CD4-positive, alpha-beta memory T cell (primary cell): ENCODE results near the gene PNN. TPM values are rescaled to one million over a fixed set of nuclear protein-coding genes. Genes with fewer than 3 reads are reported as not detected.
A peak's percentile ranks its signal among the peaks of the same experiment; 100 is the strongest.
"Not testable (repeated sequence)": the region's sequence is repeated elsewhere in the genome, so short reads cannot be mapped to it uniquely, and the experiment has no call there.

Experiments used
- CTCF ChIA-PET: fragments of 350-600 bp; sonication (Branson Sonifier 250); formaldehyde crosslinking; loops from one replicate; lab custom pipeline; 2021; ENCODE audit warnings: inconsistent platforms; ENCODE audit not compliant: partially characterized antibody; lab: Charles Lee
- POLR2A ChIA-PET: fragments of 350-600 bp; sonication (Branson Sonifier 250); formaldehyde crosslinking; loops from one replicate; lab custom pipeline; 2021; ENCODE audit not compliant: partially characterized antibody; lab: Charles Lee
- DNase-seq, 5 donors: peaks; one replicate each; pipeline versions ENCODE4 v3.0.0 to v3.0.0-alpha.2; 2020 to 2022; ENCODE audit warnings: mixed read lengths in 1 of 5
- H3K27ac ChIP-seq: one replicate; pipeline ENCODE4 v1.7.0; 2013; ENCODE audit warnings: low read depth, low read length
- H3K27me3 ChIP-seq: 2 replicates; pipeline ENCODE4 v1.7.0; 2013; ENCODE audit warnings: mild to moderate bottlenecking, low read length, moderate library complexity; ENCODE audit not compliant: insufficient read depth
- H3K36me3 ChIP-seq: 2 replicates; pipeline ENCODE4 v1.7.0; 2013; ENCODE audit warnings: mild to moderate bottlenecking, low read length, moderate library complexity; ENCODE audit not compliant: insufficient read depth
- H3K4me1 ChIP-seq: 2 replicates; pipeline ENCODE4 v1.7.0; 2013; ENCODE audit warnings: mild to moderate bottlenecking, low read length, moderate library complexity; ENCODE audit not compliant: insufficient read depth
- H3K4me3 ChIP-seq, 2 donors: one replicate each; pipeline ENCODE4 v1.7.0; 2013; ENCODE audit warnings: low read length in 2 of 2, mild to moderate bottlenecking in 1 of 2
- H3K9me3 ChIP-seq, 2 donors: one replicate each; pipeline ENCODE4 v1.7.0; 2013; ENCODE audit warnings: low read length in 2 of 2, control low read depth in 1 of 2; ENCODE audit not compliant: control insufficient read depth in 1 of 2
- H3K27ac Mint-ChIP-seq, 7 donors: one replicate each; pipeline ENCODE4 v1.8.0; 2020 to 2021; ENCODE audit warnings: mixed read lengths in 7 of 7, mild to moderate bottlenecking in 6 of 7, inconsistent platforms in 3 of 7, moderate library complexity in 3 of 7
- H3K27me3 Mint-ChIP-seq, 2 donors: one replicate each; pipeline ENCODE4 v1.8.0; 2020 to 2021; ENCODE audit warnings: mixed read lengths in 2 of 2
- H3K36me3 Mint-ChIP-seq, 2 donors: one replicate each; pipeline ENCODE4 v1.8.0; 2020 to 2021; ENCODE audit warnings: mixed read lengths in 2 of 2, inconsistent platforms in 1 of 2, mild to moderate bottlenecking in 1 of 2
- H3K4me1 Mint-ChIP-seq, 4 donors: one replicate each; pipeline ENCODE4 v1.8.0; 2020 to 2021; ENCODE audit warnings: mixed read lengths in 4 of 4, mild to moderate bottlenecking in 1 of 4
- H3K4me3 Mint-ChIP-seq, 8 donors: one replicate each; pipeline ENCODE4 v1.8.0; 2020 to 2021; ENCODE audit warnings: mixed read lengths in 8 of 8, mild to moderate bottlenecking in 7 of 8, moderate library complexity in 6 of 8, inconsistent platforms in 3 of 8
- H3K9me3 Mint-ChIP-seq, 8 donors: one replicate each; pipeline ENCODE4 v1.8.0; 2020 to 2021; ENCODE audit warnings: mixed read lengths in 8 of 8, mild to moderate bottlenecking in 5 of 8, inconsistent platforms in 3 of 8, moderate library complexity in 1 of 8
- intact Hi-C: fragments of 100-400 bp; cut with micrococcal nuclease; formaldehyde crosslinking; loops from one replicate; pipeline ENCODE4 v1.15.1; 2023
- polyA plus RNA-seq, 2 donors: library from polyadenylated mRNA; unstranded; fragments of 300-500 nt; fragmentation: Illumina TruSeq; gene quantifications; one replicate each; pipeline ENCODE4 v1.2.3, GENCODE V29; 2021
- total RNA-seq, 2 experiments: library from RNA; stranded (reverse); gene quantifications; one replicate each; pipeline ENCODE4 v1.2.3, GENCODE V29; 2021

The PNN gene
- total and polyA plus RNA-seq, 4 experiments from 2014 or later: 10.3 to 93.8 (median 60.9) TPM

- CTCF ChIA-PET: interaction anchor here (1.1 kb wide), 1 partner anchor 15 kb away, joined by 4 read pairs; the partner anchor contains the start of gene TRAPPC6B
- H3K27me3 Mint-ChIP-seq: no peaks in the 10 kb centered on the region
- Histone ChIP-seq H3K36me3 (peaks cover 14% of the 10 kb centered on the region), H3K4me3 (no peak overlapping the region), H3K9me3 (no peaks in the 10 kb centered on the region), H3K27me3 (no peaks in the 10 kb centered on the region), H3K4me1 (peaks cover 8% of the 10 kb centered on the region), H3K27ac (no peak overlapping the region)
- peak overlapping the region in 2 of 7 donors; percentile 36 to 44 for H3K27ac Mint-ChIP-seq
- DNase-seq: no peak
- H3K9me3 Mint-ChIP-seq: no peaks in the 10 kb centered on the region
- POLR2A ChIA-PET: interaction anchor here (0.9 to 2.2 kb wide), 5 partner anchors 10 to 82 kb away, joined by 3 to 12 read pairs (median 4); partner anchors contain the start of genes PNN and TRAPPC6B
- intact Hi-C loops: no loop called here
- no peak overlapping the region for H3K4me3 Mint-ChIP-seq
- H3K36me3 Mint-ChIP-seq: peaks cover 11% of the 10 kb centered on the region in 2 donors
- peaks cover 0 to 7% (median 4%) of the 10 kb centered on the region in 4 donors for H3K4me1 Mint-ChIP-seq
These were observed 10.4 kb downstream of the PNN start for GRCh38 chr14:39185256-39186049.

- Mint-ChIP-seq H3K36me3 (peaks cover 11% of the 10 kb centered on the region in 2 donors), H3K27me3 (no peaks in the 10 kb centered on the region), H3K4me3 (no peak overlapping the region), H3K27ac (no peak overlapping the region), H3K4me1 (peaks cover 0 to 7% (median 4%) of the 10 kb centered on the region in 4 donors), H3K9me3 (no peaks in the 10 kb centered on the region)
- H3K4me3 ChIP-seq: no peak overlapping the region
- H3K36me3 ChIP-seq: no peaks in the 10 kb centered on the region
- H3K9me3 ChIP-seq: no peaks in the 10 kb centered on the region
- no peaks in the 10 kb centered on the region for H3K4me1 ChIP-seq
- ChIA-PET POLR2A (interaction anchor here (1.1 kb wide), 1 partner anchor 80 kb away, joined by 4 read pairs; no protein-coding TSS in a partner anchor), CTCF (no interaction called here)
- no peaks in the 10 kb centered on the region for H3K27me3 ChIP-seq
- intact Hi-C loops: no loop called here
- DNase-seq: no peak
- H3K27ac ChIP-seq: no peak overlapping the region
These were observed 12.0 kb downstream of the PNN start for GRCh38 chr14:39186941-39187525.

- ChIA-PET CTCF (no interaction called here), POLR2A (no interaction called here)
- Mint-ChIP-seq H3K4me1 (peaks cover 8 to 25% (median 17%) of the 10 kb centered on the region in 4 donors), H3K4me3 (no peak overlapping the region), H3K9me3 (no peaks in the 10 kb centered on the region), H3K36me3 (no peaks in the 10 kb centered on the region), H3K27ac (peak overlapping the region in 1 of 7 donors; percentile 19), H3K27me3 (no peaks in the 10 kb centered on the region)
- intact Hi-C loops: no loop called here
- no peak for DNase-seq
- H3K27me3 ChIP-seq: no peaks in the 10 kb centered on the region
- H3K36me3 ChIP-seq: no peaks in the 10 kb centered on the region
- H3K4me3 ChIP-seq: no peak overlapping the region
- no peaks in the 10 kb centered on the region for H3K9me3 ChIP-seq
- no peaks in the 10 kb centered on the region for H3K4me1 ChIP-seq
- H3K27ac ChIP-seq: no peak overlapping the region
These were observed 28.9 kb downstream of the PNN start for GRCh38 chr14:39203659-39204606.

GRCh38 chr14:39207430-39207829 lies 32.4 kb downstream of the PNN start:
- H3K36me3 Mint-ChIP-seq, intact Hi-C loops, H3K4me1 ChIP-seq, H3K36me3 ChIP-seq, H3K4me3 ChIP-seq, H3K9me3 Mint-ChIP-seq, H3K9me3 ChIP-seq, H3K27me3 Mint-ChIP-seq, H3K27me3 ChIP-seq, H3K27ac ChIP-seq: not testable (repeated sequence)
- H3K27ac Mint-ChIP-seq: peak overlapping the region in 6 of 7 donors; percentile 53 to 83 (median 72)
- peaks cover 8 to 25% (median 17%) of the 10 kb centered on the region in 4 donors for H3K4me1 Mint-ChIP-seq
- CTCF ChIA-PET: interaction anchor here (1.0 kb wide), 1 partner anchor 48 kb away, joined by 3 read pairs; no protein-coding TSS in a partner anchor
- peak overlapping the region; percentile 14 to 73 (median 54) for H3K4me3 Mint-ChIP-seq
- DNase-seq: peak in 1 of 5 donors; percentile 21
- POLR2A ChIA-PET: interaction anchor here (0.7 to 1.0 kb wide), 2 partner anchors 104 to 224 kb away, joined by 3 to 5 read pairs; partner anchors contain the start of gene FBXO33

DNA sequence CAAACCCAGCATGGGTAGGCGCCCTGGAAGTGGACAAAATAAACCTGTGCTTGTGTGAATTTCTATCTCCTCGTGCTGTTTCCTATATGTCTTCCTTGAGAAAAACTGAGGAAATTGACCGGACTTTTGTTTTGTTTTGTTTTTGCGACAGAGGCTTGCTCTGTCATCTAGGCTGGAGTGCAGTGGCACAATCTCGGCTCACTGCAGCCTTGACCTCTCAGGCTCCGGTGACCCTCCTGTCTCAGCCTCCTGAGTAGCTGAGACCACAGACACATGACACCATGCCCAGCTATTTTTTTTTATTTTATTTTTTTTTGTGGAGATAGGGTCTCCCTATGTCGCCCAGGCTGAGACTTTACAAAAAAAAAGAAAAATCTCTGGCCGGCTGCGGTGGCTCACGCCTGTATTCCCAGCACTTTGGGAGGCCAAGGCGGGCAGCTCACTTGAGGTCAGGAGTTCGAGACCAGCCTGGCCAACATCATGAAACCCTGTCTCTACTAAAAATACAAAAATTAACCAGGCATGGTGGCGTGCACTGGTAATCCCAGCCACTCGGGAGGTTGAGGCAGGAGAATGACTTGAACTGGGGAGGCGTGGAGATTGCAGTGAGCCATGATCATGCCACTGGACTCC lies 36.2 kb downstream of the PNN start:
- Mint-ChIP-seq H3K27ac (no peak overlapping the region), H3K4me3 (no peak overlapping the region), H3K4me1 (peaks cover 8 to 21% (median 17%) of the 10 kb centered on the region in 4 donors), H3K36me3 (no peaks in the 10 kb centered on the region), H3K9me3 (no peaks in the 10 kb centered on the region), H3K27me3 (no peaks in the 10 kb centered on the region)
- POLR2A ChIA-PET: no interaction called here
- intact Hi-C loops: no loop called here
- no peak overlapping the region for H3K27ac ChIP-seq
- H3K9me3 ChIP-seq: no peaks in the 10 kb centered on the region
- H3K4me3 ChIP-seq: no peak overlapping the region
- no peak for DNase-seq
- no peaks in the 10 kb centered on the region for H3K27me3 ChIP-seq
- H3K36me3 ChIP-seq: no peaks in the 10 kb centered on the region
- CTCF ChIA-PET: no interaction called here
- H3K4me1 ChIP-seq: no peaks in the 10 kb centered on the region

- Mint-ChIP-seq H3K4me3 (no peak overlapping the region), H3K36me3 (no peaks in the 10 kb centered on the region), H3K9me3 (peaks cover 0 to under 1% (median 0%) of the 10 kb centered on the region in 8 donors), H3K27ac (no peak overlapping the region), H3K4me1 (peaks cover 8 to 15% (median 13%) of the 10 kb centered on the region in 4 donors), H3K27me3 (no peaks in the 10 kb centered on the region)
- no peaks in the 10 kb centered on the region for H3K36me3 ChIP-seq
- ChIA-PET POLR2A (interaction anchor here (1.0 kb wide), 1 partner anchor 23 kb away, joined by 3 read pairs; no protein-coding TSS in a partner anchor), CTCF (no interaction called here)
- no peaks in the 10 kb centered on the region for H3K4me1 ChIP-seq
- H3K4me3 ChIP-seq: no peak overlapping the region
- H3K9me3 ChIP-seq: no peaks in the 10 kb centered on the region
- intact Hi-C loops: no loop called here
- no peak overlapping the region for H3K27ac ChIP-seq
- DNase-seq: no peak
- no peaks in the 10 kb centered on the region for H3K27me3 ChIP-seq
These were observed 37.0 kb downstream of the PNN start for GRCh38 chr14:39212034-39212433.
